ENCODE data around the gene DPP4.

The DPP4 gene

GRCh38 chr2:162085090-162085891 lies 11.3 kb upstream of the DPP4 start:
- Histone ChIP-seq H3K9ac (ENCODE audit: low read depth in 1 of 2, low read length in 2 of 2) (no peak overlapping the region), H3K36me3 (ENCODE audit: control insufficient read depth in 2 of 2, insufficient read depth in 2 of 2, low read length in 2 of 2) (no peaks in the 10 kb centered on the region), H3K27ac (ENCODE audit: low read depth in 2 of 2, low read length in 2 of 2) (no peak overlapping the region), H3K4me1 (ENCODE audit: control insufficient read depth in 2 of 2, insufficient read depth in 2 of 2, low read length in 2 of 2) (peaks cover 7 to 13% of the 10 kb centered on the region in 2 donors), H3K4me3 (ENCODE audit: low read length in 2 of 2) (no peak overlapping the region), H3K27me3 (ENCODE audit: control insufficient read depth in 2 of 2, insufficient read depth in 2 of 2, low read length in 2 of 2) (no peaks in the 10 kb centered on the region), H3K9me3 (ENCODE audit: control insufficient read depth in 2 of 2, low read length in 2 of 2) (no peaks in the 10 kb centered on the region)

DNA sequence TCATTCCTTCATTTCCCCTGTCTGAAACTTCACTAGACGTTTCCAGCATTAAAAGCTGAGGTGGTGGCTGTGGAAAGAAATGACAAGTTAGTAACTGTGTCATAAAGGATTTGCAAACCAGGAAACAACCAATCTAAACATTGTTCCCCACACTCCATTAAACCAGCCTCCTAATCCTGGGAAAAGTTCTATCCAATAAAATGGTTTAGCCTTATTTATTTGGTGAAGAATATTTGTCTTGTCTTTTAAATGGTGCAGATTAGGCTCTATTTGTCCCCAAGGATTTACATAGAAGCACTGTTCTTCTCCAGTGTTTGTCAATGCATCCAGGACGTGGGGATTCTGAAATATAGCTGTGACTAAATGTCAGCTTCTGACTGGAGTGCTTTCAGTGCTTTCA lies 10.5 kb upstream of the DPP4 start:
- no peak overlapping the region for H3K27ac ChIP-seq (ENCODE audit: low read depth in 2 of 2, low read length in 2 of 2)
- H3K4me1 ChIP-seq (ENCODE audit: control insufficient read depth in 2 of 2, insufficient read depth in 2 of 2, low read length in 2 of 2): peaks cover 2 to 7% of the 10 kb centered on the region in 2 donors
- no peak overlapping the region for H3K4me3 ChIP-seq (ENCODE audit: low read length in 2 of 2)
- H3K9ac ChIP-seq (ENCODE audit: low read depth in 1 of 2, low read length in 2 of 2): no peak overlapping the region
- H3K36me3 ChIP-seq (ENCODE audit: control insufficient read depth in 2 of 2, insufficient read depth in 2 of 2, low read length in 2 of 2): no peaks in the 10 kb centered on the region
- H3K9me3 ChIP-seq (ENCODE audit: control insufficient read depth in 2 of 2, low read length in 2 of 2): no peaks in the 10 kb centered on the region
- H3K27me3 ChIP-seq (ENCODE audit: control insufficient read depth in 2 of 2, insufficient read depth in 2 of 2, low read length in 2 of 2): no peaks in the 10 kb centered on the region

GRCh38 chr2:162082681-162083080 lies 8.7 kb upstream of the DPP4 start:
- H3K27me3 ChIP-seq (ENCODE audit: control insufficient read depth in 2 of 2, insufficient read depth in 2 of 2, low read length in 2 of 2): no peaks in the 10 kb centered on the region
- H3K4me1 ChIP-seq (ENCODE audit: control insufficient read depth in 2 of 2, insufficient read depth in 2 of 2, low read length in 2 of 2): peaks cover 0 to 5% of the 10 kb centered on the region in 2 donors
- H3K36me3 ChIP-seq (ENCODE audit: control insufficient read depth in 2 of 2, insufficient read depth in 2 of 2, low read length in 2 of 2): no peaks in the 10 kb centered on the region
- no peak overlapping the region for H3K9ac ChIP-seq (ENCODE audit: low read depth in 1 of 2, low read length in 2 of 2)
- no peaks in the 10 kb centered on the region for H3K9me3 ChIP-seq (ENCODE audit: control insufficient read depth in 2 of 2, low read length in 2 of 2)
- H3K27ac ChIP-seq (ENCODE audit: low read depth in 2 of 2, low read length in 2 of 2): no peak overlapping the region
- H3K4me3 ChIP-seq (ENCODE audit: low read length in 2 of 2): no peak overlapping the region

DNA sequence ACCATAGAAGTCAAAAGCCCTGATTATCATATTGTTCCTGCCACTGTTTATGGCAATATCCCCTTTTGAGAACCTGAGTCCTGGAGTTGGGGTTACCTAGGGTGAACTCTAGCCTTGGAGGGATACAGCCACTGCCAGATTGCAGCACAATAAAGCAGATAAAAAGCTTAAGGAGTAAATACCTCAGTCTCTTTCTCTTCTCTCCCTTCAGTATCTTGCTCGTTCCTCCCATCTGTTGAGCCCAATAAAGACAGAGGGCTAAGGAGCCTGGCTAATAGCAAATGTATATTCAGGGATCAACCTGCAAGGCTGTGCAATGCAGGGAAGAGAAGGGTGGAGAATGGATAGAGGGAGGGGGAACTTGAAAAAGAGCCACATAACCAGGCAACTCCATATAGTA lies 8.0 kb upstream of the DPP4 start:
- no peaks in the 10 kb centered on the region for H3K36me3 ChIP-seq (ENCODE audit: control insufficient read depth in 2 of 2, insufficient read depth in 2 of 2, low read length in 2 of 2)
- H3K27ac ChIP-seq (ENCODE audit: low read depth in 2 of 2, low read length in 2 of 2): no peak overlapping the region
- H3K4me3 ChIP-seq (ENCODE audit: low read length in 2 of 2): no peak overlapping the region
- peaks cover 0 to 5% of the 10 kb centered on the region in 2 donors for H3K4me1 ChIP-seq (ENCODE audit: control insufficient read depth in 2 of 2, insufficient read depth in 2 of 2, low read length in 2 of 2)
- H3K9me3 ChIP-seq (ENCODE audit: control insufficient read depth in 2 of 2, low read length in 2 of 2): no peaks in the 10 kb centered on the region
- no peaks in the 10 kb centered on the region for H3K27me3 ChIP-seq (ENCODE audit: control insufficient read depth in 2 of 2, insufficient read depth in 2 of 2, low read length in 2 of 2)
- H3K9ac ChIP-seq (ENCODE audit: low read depth in 1 of 2, low read length in 2 of 2): no peak overlapping the region

GRCh38 chr2:162079514-162079913 lies 5.5 kb upstream of the DPP4 start:
- Histone ChIP-seq H3K36me3 (ENCODE audit: control insufficient read depth in 2 of 2, insufficient read depth in 2 of 2, low read length in 2 of 2) (no peaks in the 10 kb centered on the region), H3K27me3 (ENCODE audit: control insufficient read depth in 2 of 2, insufficient read depth in 2 of 2, low read length in 2 of 2) (peaks cover 0 to 2% of the 10 kb centered on the region in 2 donors), H3K9ac (ENCODE audit: low read depth in 1 of 2, low read length in 2 of 2) (no peak overlapping the region), H3K4me1 (ENCODE audit: control insufficient read depth in 2 of 2, insufficient read depth in 2 of 2, low read length in 2 of 2) (peaks cover under 1 to 6% of the 10 kb centered on the region in 2 donors), H3K4me3 (ENCODE audit: low read length in 2 of 2) (no peak overlapping the region), H3K9me3 (ENCODE audit: control insufficient read depth in 2 of 2, low read length in 2 of 2) (no peaks in the 10 kb centered on the region), H3K27ac (ENCODE audit: low read depth in 2 of 2, low read length in 2 of 2) (no peak overlapping the region)

GRCh38 chr2:162075689-162076132 lies 1.7 kb upstream of the DPP4 start:
- H3K36me3 ChIP-seq (ENCODE audit: control insufficient read depth in 2 of 2, insufficient read depth in 2 of 2, low read length in 2 of 2): no peaks in the 10 kb centered on the region
- H3K9me3 ChIP-seq (ENCODE audit: control insufficient read depth in 2 of 2, low read length in 2 of 2): no peaks in the 10 kb centered on the region
- H3K4me1 ChIP-seq (ENCODE audit: control insufficient read depth in 2 of 2, insufficient read depth in 2 of 2, low read length in 2 of 2): peaks cover 8 to 12% of the 10 kb centered on the region in 2 donors
- no peak overlapping the region for H3K9ac ChIP-seq (ENCODE audit: low read depth in 1 of 2, low read length in 2 of 2)
- peaks cover 0 to 2% of the 10 kb centered on the region in 2 donors for H3K27me3 ChIP-seq (ENCODE audit: control insufficient read depth in 2 of 2, insufficient read depth in 2 of 2, low read length in 2 of 2)
- no peak overlapping the region for H3K4me3 ChIP-seq (ENCODE audit: low read length in 2 of 2)
- no peak overlapping the region for H3K27ac ChIP-seq (ENCODE audit: low read depth in 2 of 2, low read length in 2 of 2)

DNA sequence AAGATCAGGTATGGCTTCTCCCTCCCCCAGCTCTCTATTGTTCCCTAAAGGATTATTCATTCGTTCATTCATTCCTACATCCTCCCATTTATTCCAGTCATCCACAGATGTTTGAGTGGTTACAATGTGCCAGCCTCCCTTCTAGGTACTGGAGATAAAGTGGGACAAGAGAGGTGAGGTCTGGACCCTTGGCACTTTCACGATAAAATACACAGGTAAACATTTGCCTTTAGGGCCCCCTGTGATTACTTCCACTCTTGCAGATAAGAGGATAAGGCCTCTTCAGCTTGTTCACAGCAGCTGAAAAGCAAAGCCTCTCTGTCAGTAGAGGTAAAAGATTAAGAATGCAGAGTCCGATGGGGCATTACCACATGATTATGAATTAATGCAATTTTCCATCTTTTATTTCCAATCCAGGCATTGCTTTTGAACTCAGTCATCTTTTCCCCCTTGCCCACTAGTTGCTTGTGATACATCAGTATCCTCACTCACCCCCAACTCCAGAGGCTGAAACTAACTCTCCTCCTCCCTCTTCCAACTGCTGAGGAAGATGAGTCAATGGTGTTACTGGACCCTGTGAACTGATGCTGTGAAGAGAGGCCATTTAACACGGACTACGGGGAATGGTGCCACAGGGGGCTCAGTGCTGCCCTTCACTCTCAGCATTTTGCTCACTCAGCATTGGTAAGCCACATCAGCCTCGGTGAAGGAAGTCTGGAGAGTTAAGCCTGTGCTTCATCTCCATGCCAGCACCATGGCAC lies 1.1 kb upstream of the DPP4 start:
- peaks cover 8 to 12% of the 10 kb centered on the region in 2 donors for H3K4me1 ChIP-seq (ENCODE audit: control insufficient read depth in 2 of 2, insufficient read depth in 2 of 2, low read length in 2 of 2)
- H3K9me3 ChIP-seq (ENCODE audit: control insufficient read depth in 2 of 2, low read length in 2 of 2): no peaks in the 10 kb centered on the region
- no peak overlapping the region for H3K27ac ChIP-seq (ENCODE audit: low read depth in 2 of 2, low read length in 2 of 2)
- H3K4me3 ChIP-seq (ENCODE audit: low read length in 2 of 2): peak overlapping the region in 1 of 2 donors; percentile 85
- no peak overlapping the region for H3K9ac ChIP-seq (ENCODE audit: low read depth in 1 of 2, low read length in 2 of 2)
- H3K36me3 ChIP-seq (ENCODE audit: control insufficient read depth in 2 of 2, insufficient read depth in 2 of 2, low read length in 2 of 2): no peaks in the 10 kb centered on the region
- H3K27me3 ChIP-seq (ENCODE audit: control insufficient read depth in 2 of 2, insufficient read depth in 2 of 2, low read length in 2 of 2): peaks cover 0 to 2% of the 10 kb centered on the region in 2 donors

DNA sequence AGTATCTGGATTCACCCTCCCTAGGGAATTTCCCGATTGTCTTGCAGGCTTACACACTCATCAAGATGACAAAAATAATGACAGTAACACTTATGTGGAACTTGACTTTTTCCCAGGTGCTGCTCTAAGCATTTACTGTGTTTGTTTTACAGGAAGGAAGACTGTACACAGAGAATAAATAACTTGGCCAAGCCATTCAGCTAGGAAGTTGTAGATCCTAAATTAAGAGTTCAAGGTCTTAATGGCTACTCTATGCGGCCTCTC lies 549 bp upstream of the DPP4 start:
- no peaks in the 10 kb centered on the region for H3K9me3 ChIP-seq (ENCODE audit: control insufficient read depth in 2 of 2, low read length in 2 of 2)
- H3K27ac ChIP-seq (ENCODE audit: low read depth in 2 of 2, low read length in 2 of 2): no peak overlapping the region
- peak overlapping the region; percentile 73 to 85 for H3K4me3 ChIP-seq (ENCODE audit: low read length in 2 of 2)
- H3K9ac ChIP-seq (ENCODE audit: low read depth in 1 of 2, low read length in 2 of 2): no peak overlapping the region
- H3K27me3 ChIP-seq (ENCODE audit: control insufficient read depth in 2 of 2, insufficient read depth in 2 of 2, low read length in 2 of 2): peaks cover 0 to 2% of the 10 kb centered on the region in 2 donors
- H3K4me1 ChIP-seq (ENCODE audit: control insufficient read depth in 2 of 2, insufficient read depth in 2 of 2, low read length in 2 of 2): peaks cover 8 to 12% of the 10 kb centered on the region in 2 donors
- H3K36me3 ChIP-seq (ENCODE audit: control insufficient read depth in 2 of 2, insufficient read depth in 2 of 2, low read length in 2 of 2): no peaks in the 10 kb centered on the region

DNA sequence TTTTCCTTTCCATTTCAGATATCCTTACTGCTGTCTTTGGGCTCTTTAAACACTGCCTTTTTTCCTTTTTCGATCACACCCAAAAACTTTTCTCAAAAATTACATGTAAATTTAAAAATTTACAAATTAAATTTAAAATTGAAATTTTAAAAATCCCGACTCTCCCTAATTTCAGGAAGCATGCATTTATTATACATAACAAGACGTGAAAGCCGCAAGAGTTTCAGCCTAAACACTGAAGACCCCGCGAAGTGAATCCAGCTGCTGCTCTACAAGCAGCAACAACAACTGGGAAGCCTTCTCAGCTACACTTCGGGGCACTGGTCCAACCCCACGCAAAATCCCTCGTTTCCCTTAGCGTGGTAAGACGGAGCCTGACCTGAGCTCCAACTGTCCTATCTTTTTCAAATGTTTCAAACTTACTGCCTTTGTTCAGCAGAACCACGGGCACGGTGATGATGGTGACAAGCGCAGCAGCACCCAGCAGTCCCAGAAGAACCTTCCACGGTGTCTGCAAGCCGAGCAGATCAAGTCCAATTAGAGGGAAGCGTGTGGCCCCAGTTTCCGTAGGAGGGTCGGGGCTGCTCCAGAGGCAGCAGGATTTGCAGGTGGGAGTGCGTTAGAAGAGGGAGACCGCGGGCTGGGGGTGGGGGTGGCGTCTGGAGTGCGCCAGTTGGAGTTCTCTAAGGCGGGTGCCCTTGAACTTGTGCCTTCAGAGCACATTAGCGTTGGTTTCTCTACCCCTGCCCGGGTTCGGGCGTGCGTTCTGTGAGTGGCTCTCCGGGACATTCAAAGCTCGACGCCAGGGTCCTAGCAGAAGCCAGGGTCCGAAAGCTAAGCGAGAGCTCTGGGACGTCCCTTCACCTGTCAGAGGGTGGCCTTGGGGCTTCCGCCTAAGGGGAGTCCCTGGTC lies 783 bp downstream of the DPP4 start:
- H3K9ac ChIP-seq (ENCODE audit: low read depth in 1 of 2, low read length in 2 of 2): peak overlapping the region; percentile 56 to 73
- peaks cover 0 to 2% of the 10 kb centered on the region in 2 donors for H3K27me3 ChIP-seq (ENCODE audit: control insufficient read depth in 2 of 2, insufficient read depth in 2 of 2, low read length in 2 of 2)
- H3K4me3 ChIP-seq (ENCODE audit: low read length in 2 of 2): peak overlapping the region; percentile 73 to 85
- H3K36me3 ChIP-seq (ENCODE audit: control insufficient read depth in 2 of 2, insufficient read depth in 2 of 2, low read length in 2 of 2): no peaks in the 10 kb centered on the region
- no peaks in the 10 kb centered on the region for H3K9me3 ChIP-seq (ENCODE audit: control insufficient read depth in 2 of 2, low read length in 2 of 2)
- H3K4me1 ChIP-seq (ENCODE audit: control insufficient read depth in 2 of 2, insufficient read depth in 2 of 2, low read length in 2 of 2): peaks cover 8 to 12% of the 10 kb centered on the region in 2 donors
- H3K27ac ChIP-seq (ENCODE audit: low read depth in 2 of 2, low read length in 2 of 2): peak overlapping the region; percentile 35 to 49
